Suppressor macrophage (primary cell): Measurements from ENCODE around the gene SH3PXD2B.

Source experiments
- DNase-seq, 4 experiments: peaks; one replicate each; pipeline ENCODE4 v3.0.0-alpha.2; 2020 to 2022

The SH3PXD2B gene

GRCh38 chr5:172436078-172436878 is 18.0 kb downstream of the SH3PXD2B start:
- DNase-seq: no peak

- no peak for DNase-seq
Measured at GRCh38 chr5:172435362-172436077, 18.8 kb downstream of the SH3PXD2B start.

GRCh38 chr5:172434251-172434650 is 20.1 kb downstream of the SH3PXD2B start:
- DNase-seq: no peak

- no peak for DNase-seq
Measured at GRCh38 chr5:172433513-172433912, 20.8 kb downstream of the SH3PXD2B start.

- DNase-seq: no peak
Measured at GRCh38 chr5:172433071-172433470, 21.3 kb downstream of the SH3PXD2B start.

GRCh38 chr5:172430354-172430753 is 24.0 kb downstream of the SH3PXD2B start:
- DNase-seq: no peak

- peak; percentile 84 to 95 (median 90) for DNase-seq
Measured at GRCh38 chr5:172429201-172429940, 25.0 kb downstream of the SH3PXD2B start.

GRCh38 chr5:172428224-172429166 is 25.8 kb downstream of the SH3PXD2B start:
- DNase-seq: peak in 1 of 4 experiments; percentile 39

- DNase-seq: no peak
Measured at GRCh38 chr5:172427202-172427601, 27.1 kb downstream of the SH3PXD2B start.

- DNase-seq: no peak
Measured at GRCh38 chr5:172426086-172426485, 28.2 kb downstream of the SH3PXD2B start.

- no peak for DNase-seq
Measured at GRCh38 chr5:172425402-172425801, 28.9 kb downstream of the SH3PXD2B start.

- no peak for DNase-seq
Measured at GRCh38 chr5:172424808-172425207, 29.5 kb downstream of the SH3PXD2B start.

GRCh38 chr5:172424111-172424490 is 30.2 kb downstream of the SH3PXD2B start:
- DNase-seq: no peak

GRCh38 chr5:172423379-172424110 is 30.8 kb downstream of the SH3PXD2B start:
- DNase-seq: no peak

GRCh38 chr5:172422255-172422654 is 32.1 kb downstream of the SH3PXD2B start:
- DNase-seq: no peak

GRCh38 chr5:172421020-172421419 is 33.3 kb downstream of the SH3PXD2B start:
- no peak for DNase-seq

GRCh38 chr5:172420235-172420939 is 33.9 kb downstream of the SH3PXD2B start:
- DNase-seq: peak; percentile 49 to 81 (median 74)

- no peak for DNase-seq
Measured at GRCh38 chr5:172418862-172419814, 35.2 kb downstream of the SH3PXD2B start.

- peak; percentile 91 to 96 (median 93) for DNase-seq
Measured at GRCh38 chr5:172417983-172418630, 36.2 kb downstream of the SH3PXD2B start.
